Measurements from ENCODE around the gene COX19.

Gene COX19

GRCh38 chr7:990933-991728 is 15.8 kb upstream of the COX19 start:
- FAIRE-seq = no peak

GRCh38 chr7:990352-990932 is 15.1 kb upstream of the COX19 start:
- no peak for FAIRE-seq

GRCh38 chr7:988963-989529 is 13.7 kb upstream of the COX19 start:
- no peak for FAIRE-seq

- no peak for FAIRE-seq
These were observed 13.1 kb upstream of the COX19 start for GRCh38 chr7:988426-988911.

- no peak for FAIRE-seq
These were observed 12.6 kb upstream of the COX19 start for GRCh38 chr7:987909-988308.

GRCh38 chr7:986766-987751 is 11.7 kb upstream of the COX19 start:
- no peak for FAIRE-seq

GRCh38 chr7:985915-986741 is 10.8 kb upstream of the COX19 start:
- no peak for FAIRE-seq

GRCh38 chr7:985127-985416 is 9.7 kb upstream of the COX19 start:
- FAIRE-seq = no peak

- FAIRE-seq = no peak
These were observed 9.2 kb upstream of the COX19 start for GRCh38 chr7:984361-985126.

GRCh38 chr7:983616-984071 is 8.3 kb upstream of the COX19 start:
- no peak for FAIRE-seq

- FAIRE-seq = no peak
These were observed 7.8 kb upstream of the COX19 start, which contains the start of gene CYP2W1 for GRCh38 chr7:983004-983615. Gene CYP2W1 (plus strand): TSS chr7:983181. CDS start chr7:983212, 31 bp downstream.

- FAIRE-seq = no peak
These were observed 7.2 kb upstream of the COX19 start for GRCh38 chr7:982511-983003.

GRCh38 chr7:981793-982510 is 6.6 kb upstream of the COX19 start:
- FAIRE-seq = no peak

- FAIRE-seq = no peak
These were observed 4.7 kb upstream of the COX19 start for GRCh38 chr7:979886-980571.

GRCh38 chr7:979151-979550 is 3.8 kb upstream of the COX19 start:
- no peak for FAIRE-seq

GRCh38 chr7:978416-979091 is 3.2 kb upstream of the COX19 start:
- FAIRE-seq = no peak

GRCh38 chr7:978049-978346 is 2.6 kb upstream of the COX19 start:
- FAIRE-seq = no peak

GRCh38 chr7:977326-978048 is 2.1 kb upstream of the COX19 start:
- FAIRE-seq = no peak
